Uterus (tissue), 4 donors: ENCODE measurements around the gene MYCN. TPM values are rescaled to one million over a fixed set of nuclear protein-coding genes. Genes with fewer than 3 reads are reported as not detected.

Source experiments
- DNase-seq, 2 donors: peaks; one replicate each; pipeline ENCODE4 v3.0.0-alpha.2; 2019 to 2020
- H3K27ac ChIP-seq, 2 donors: fragments of 200-600 bp; sonication (generic); 1 replicate in 1 of 2; 2 replicates in 1 of 2; pipeline ENCODE4 v1.5.1; 2016 to 2018
- H3K27me3 ChIP-seq, 2 donors: fragments of 200-600 bp; sonication (generic); one replicate each; pipeline ENCODE4 v1.5.1; 2018 to 2019; ENCODE audit warnings: control low read depth in 1 of 2
- H3K36me3 ChIP-seq, 2 donors: fragments of 200-600 bp; sonication (generic); one replicate each; pipeline ENCODE4 v1.5.1; 2019; ENCODE audit warnings: control low read depth in 1 of 2
- H3K4me1 ChIP-seq, 2 donors: fragments of 200-600 bp; sonication (generic); one replicate each; pipeline ENCODE4 v1.5.1; 2018 to 2019; ENCODE audit warnings: control low read depth in 1 of 2
- H3K4me3 ChIP-seq, 2 donors: fragments of 200-600 bp; sonication (generic); 1 replicate in 1 of 2; 2 replicates in 1 of 2; pipeline ENCODE4 v1.5.1; 2018 to 2019; ENCODE audit warnings: mild to moderate bottlenecking in 1 of 2
- H3K9me3 ChIP-seq, 2 donors: fragments of 200-600 bp; sonication (generic); one replicate each; pipeline ENCODE4 v1.5.1; 2019; ENCODE audit warnings: control low read depth in 1 of 2
- POLR2A ChIP-seq, 2 donors: fragments of 450-650 bp; IDR thresholded peaks; one replicate each; pipeline ENCODE4 v1.6.1; 2016; ENCODE audit warnings: antibody characterized with exemption in 2 of 2, mild to moderate bottlenecking in 1 of 2, moderate library complexity in 1 of 2
- intact Hi-C: fragments of 100-400 bp; cut with DNase I; formaldehyde crosslinking; loops from one replicate; pipeline ENCODE4 v1.15.1; 2023; ENCODE audit warnings: low total_unique reads
- total RNA-seq, 4 donors: library from RNA; depleted of rRNA in 3 of 4; stranded (reverse); fragments of >200 nt in 3 of 4; gene quantifications; one replicate each; pipeline versions ENCODE4 v1.1.0 to v1.2.4, GENCODE V29; 2014 to 2023
- TF ChIP-seq, protein P1 (sequence below), 4 experiments: fragments of 200-600 bp in 2 of 4; fragments of 450-650 bp in 2 of 4; sonication (generic) in 2 of 4; IDR thresholded peaks; one replicate each; pipeline ENCODE4 v1.5.1; 2016 to 2019; ENCODE audit warnings: antibody characterized with exemption in 4 of 4, mild to moderate bottlenecking in 2 of 4, moderate library complexity in 1 of 4
- donor health status: DM: yes; HTN: yes; CAD: no.

Gene MYCN
- total RNA-seq, 4 donors from 2014 or later = 1.3 to 4.1 (median 1.9) TPM; not detected in 1

DNA sequence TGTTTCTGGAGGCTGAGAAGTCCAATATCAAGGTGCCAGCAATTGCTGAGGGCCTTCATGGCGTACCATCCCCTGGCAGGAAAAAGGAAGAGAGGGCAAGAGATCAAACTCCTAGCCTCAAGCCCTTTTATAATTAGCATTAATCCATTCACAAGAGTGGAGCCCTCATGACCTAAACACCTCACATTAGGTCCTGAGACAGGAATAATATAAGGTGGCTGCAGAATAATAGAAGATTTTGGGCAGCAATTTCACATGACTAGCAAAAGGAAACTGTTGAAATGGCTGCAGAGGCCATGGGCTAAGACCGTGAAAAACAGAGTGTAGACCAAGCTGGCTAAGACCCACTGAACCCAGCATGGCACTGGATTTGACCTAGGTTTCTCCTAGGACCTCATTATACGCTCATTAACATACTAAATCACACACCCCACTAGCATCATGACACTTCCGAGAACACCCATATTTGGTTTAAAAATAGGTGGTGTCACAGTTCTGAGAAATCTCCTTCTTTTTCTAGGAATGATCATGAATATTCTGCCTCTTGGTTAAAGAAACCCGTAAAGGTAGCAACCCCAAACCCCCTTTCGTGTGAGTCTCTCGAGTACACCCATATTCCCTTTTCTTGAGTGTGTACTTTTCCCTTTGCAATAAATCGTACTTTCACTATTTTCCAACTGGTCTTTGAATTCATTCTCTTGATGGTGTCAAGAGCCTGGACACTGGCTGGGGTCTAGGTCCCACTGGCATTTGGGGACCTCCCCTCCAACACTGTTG is 3.1 kb upstream of the MYCN start:
- TF ChIP-seq, protein P1, sequence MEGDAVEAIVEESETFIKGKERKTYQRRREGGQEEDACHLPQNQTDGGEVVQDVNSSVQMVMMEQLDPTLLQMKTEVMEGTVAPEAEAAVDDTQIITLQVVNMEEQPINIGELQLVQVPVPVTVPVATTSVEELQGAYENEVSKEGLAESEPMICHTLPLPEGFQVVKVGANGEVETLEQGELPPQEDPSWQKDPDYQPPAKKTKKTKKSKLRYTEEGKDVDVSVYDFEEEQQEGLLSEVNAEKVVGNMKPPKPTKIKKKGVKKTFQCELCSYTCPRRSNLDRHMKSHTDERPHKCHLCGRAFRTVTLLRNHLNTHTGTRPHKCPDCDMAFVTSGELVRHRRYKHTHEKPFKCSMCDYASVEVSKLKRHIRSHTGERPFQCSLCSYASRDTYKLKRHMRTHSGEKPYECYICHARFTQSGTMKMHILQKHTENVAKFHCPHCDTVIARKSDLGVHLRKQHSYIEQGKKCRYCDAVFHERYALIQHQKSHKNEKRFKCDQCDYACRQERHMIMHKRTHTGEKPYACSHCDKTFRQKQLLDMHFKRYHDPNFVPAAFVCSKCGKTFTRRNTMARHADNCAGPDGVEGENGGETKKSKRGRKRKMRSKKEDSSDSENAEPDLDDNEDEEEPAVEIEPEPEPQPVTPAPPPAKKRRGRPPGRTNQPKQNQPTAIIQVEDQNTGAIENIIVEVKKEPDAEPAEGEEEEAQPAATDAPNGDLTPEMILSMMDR (IDR thresholded peaks at IDR 0.05) = no peak
- TF ChIP-seq POLR2A (IDR thresholded peaks at IDR 0.05) = no peak
- intact Hi-C loops = no loop called here
- Histone ChIP-seq H3K27me3 (peaks cover 3 to 7% of the 10 kb centered on the region in 2 donors), H3K36me3 (no peaks in the 10 kb centered on the region), H3K4me3 (no peak overlapping the region), H3K4me1 (peaks cover 0 to 14% of the 10 kb centered on the region in 2 donors), H3K9me3 (no peaks in the 10 kb centered on the region), H3K27ac (no peak overlapping the region)
- no peak for DNase-seq

GRCh38 chr2:15937882-15938802 is 2.2 kb upstream of the MYCN start:
- Histone ChIP-seq H3K27ac (no peak overlapping the region), H3K4me3 (no peak overlapping the region), H3K9me3 (no peaks in the 10 kb centered on the region), H3K36me3 (no peaks in the 10 kb centered on the region), H3K27me3 (peaks cover 3 to 7% of the 10 kb centered on the region in 2 donors), H3K4me1 (peaks cover 0 to 18% of the 10 kb centered on the region in 2 donors)
- DNase-seq = no peak
- no peak for TF ChIP-seq POLR2A (IDR thresholded peaks at IDR 0.05)
- TF ChIP-seq, protein P1 (IDR thresholded peaks at IDR 0.05) = no peak
- intact Hi-C loops = no loop called here

DNA sequence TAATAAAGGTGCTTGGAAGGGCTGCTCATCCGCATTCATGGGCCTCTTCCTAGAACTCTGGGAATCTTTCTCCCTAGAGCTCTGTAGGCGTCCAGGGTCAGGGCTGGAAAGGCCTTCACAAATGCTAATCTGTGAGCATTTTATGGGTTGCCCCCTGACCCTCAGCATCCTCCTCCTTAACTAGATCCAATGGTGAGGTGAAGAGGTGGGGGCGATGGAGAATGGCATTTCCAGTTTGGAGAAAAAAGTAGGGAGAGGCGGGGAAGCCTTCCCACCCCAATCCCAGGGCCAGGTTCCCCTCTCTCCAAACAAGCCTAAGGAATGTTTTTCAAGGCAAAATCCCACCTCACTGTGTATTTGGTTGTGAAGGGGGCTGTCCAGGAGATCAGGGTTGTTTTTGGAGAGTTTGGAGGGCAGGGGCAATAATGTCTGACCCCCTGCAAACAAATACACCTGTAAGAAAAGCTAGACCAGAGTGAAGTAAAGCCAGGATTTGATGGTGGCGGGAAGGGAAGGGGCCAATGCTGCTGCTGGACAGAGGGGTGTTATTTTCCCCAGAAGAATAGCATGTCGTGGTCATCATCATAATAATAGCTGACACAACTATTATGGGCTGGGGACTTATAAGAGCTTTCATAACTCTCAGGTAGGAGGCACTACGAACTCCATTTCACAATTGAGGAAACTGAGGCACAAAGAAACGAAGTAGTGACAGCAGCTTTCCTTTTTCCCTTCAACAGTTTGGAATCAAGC is 1.4 kb upstream of the MYCN start:
- Histone ChIP-seq H3K9me3 (no peaks in the 10 kb centered on the region), H3K36me3 (no peaks in the 10 kb centered on the region), H3K27ac (no peak overlapping the region), H3K27me3 (peaks cover 3 to 7% of the 10 kb centered on the region in 2 donors), H3K4me1 (peaks cover 0 to 18% of the 10 kb centered on the region in 2 donors), H3K4me3 (no peak overlapping the region)
- no peak for TF ChIP-seq POLR2A (IDR thresholded peaks at IDR 0.05)
- TF ChIP-seq, protein P1 (IDR thresholded peaks at IDR 0.05) = no peak
- DNase-seq = no peak
- intact Hi-C loops = no loop called here

GRCh38 chr2:15939556-15939853 is 845 bp upstream of the MYCN start:
- peaks cover 0 to 18% of the 10 kb centered on the region in 2 donors for H3K4me1 ChIP-seq
- H3K36me3 ChIP-seq = no peaks in the 10 kb centered on the region
- DNase-seq = no peak
- no peak overlapping the region for H3K27ac ChIP-seq
- peak overlapping the region; percentile 30 to 44 for H3K4me3 ChIP-seq
- TF ChIP-seq, protein P1 (IDR thresholded peaks at IDR 0.05) = peak in 2 of 4 experiments; percentile 41 to 59
- TF ChIP-seq POLR2A (IDR thresholded peaks at IDR 0.05) = no peak
- H3K9me3 ChIP-seq = no peaks in the 10 kb centered on the region
- intact Hi-C loops = no loop called here
- peaks cover 3 to 7% of the 10 kb centered on the region in 2 donors for H3K27me3 ChIP-seq
